H1 (cell line): ENCODE results near the gene ZNF311. TPM values are rescaled to one million over a fixed set of nuclear protein-coding genes. Genes with fewer than 3 reads are reported as not detected.

Experiments used
- CBX8 ChIP-seq: fragments of 300-800, 300-1000 bp; sonication (generic); IDR thresholded peaks from 2 replicates; pipeline ENCODE4 v1.7.1; 2016; ENCODE audit warnings: low read depth, low read length, borderline replicate concordance
- KDM4A ChIP-seq: IDR thresholded peaks from one replicate; pipeline ENCODE4 v1.7.1; 2012; ENCODE audit warnings: low read depth, mild to moderate bottlenecking, moderate library complexity, low read length, inconsistent platforms; ENCODE audit not compliant: severe bottlenecking
- TEAD4 ChIP-seq: IDR thresholded peaks from 2 replicates; pipeline ENCODE4 v1.6.1; 2012; ENCODE audit warnings: low read depth, low read length, inconsistent platforms, mixed read lengths
- polyA plus RNA-seq, 7 experiments: library from polyadenylated mRNA; depleted of rRNA in 3 of 7; stranded (reverse) in 5 of 7; unstranded in 2 of 7; fragments of >200 nt in 5 of 7; fragments of 200-250 nt in 2 of 7; gene quantifications; 1 replicate in 5 of 7; 2 replicates in 1 of 7; 4 replicates in 1 of 7; pipeline versions ENCODE4 v1.2.1 to v1.2.3, GENCODE V29; 2011 to 2013; ENCODE audit warnings: missing spikeins in 2 of 7, mixed read lengths in 2 of 7
- total RNA-seq: library from RNA; stranded (reverse); fragmentation: NEBNext Ultra II Directional; extraction: Animal tissue kit (Norgen Biotek cat#: 25700); gene quantifications from 2 replicates; pipeline ENCODE4 v1.2.1, GENCODE V29; 2021

ZNF311 gene
- total and polyA plus RNA-seq, 2 of the 8 experiments (the other 6 are each of a cell fraction or from before 2014, with no cell fraction given) = 1.9 to 4.2 TPM

DNA sequence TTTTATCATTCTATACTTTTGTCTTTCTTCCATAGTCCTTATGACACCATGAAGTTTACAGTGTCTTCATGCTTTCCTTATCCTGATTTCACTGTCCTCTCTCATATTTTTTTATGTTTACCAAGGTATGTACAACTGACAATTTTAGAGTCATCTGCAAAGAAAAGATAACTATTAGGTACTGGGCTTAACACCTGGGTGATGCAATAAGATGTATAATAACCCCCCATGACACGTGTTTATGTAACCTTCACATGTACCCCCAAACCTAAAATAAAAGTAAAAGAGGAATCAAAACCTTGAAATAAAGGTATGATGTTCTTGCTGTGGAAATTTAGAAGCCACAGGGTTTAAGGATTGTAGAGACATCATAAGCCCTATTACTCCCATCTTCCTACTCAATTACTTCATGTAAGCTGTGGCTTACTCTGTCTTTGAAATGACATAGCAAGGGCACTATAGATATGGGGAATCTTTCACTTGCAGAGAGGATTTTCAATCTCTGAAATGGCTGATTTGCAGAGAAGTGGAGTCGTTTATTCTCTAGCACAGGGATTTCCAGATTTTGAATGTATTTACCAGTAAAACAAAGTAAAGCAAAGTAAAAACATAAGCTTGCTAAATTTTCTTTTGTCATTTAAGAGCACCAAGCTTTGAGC is 20.9 kb upstream of the ZNF311 start (continued):
- TF ChIP-seq CBX8 (no peak), KDM4A (no peak), TEAD4 (no peak)
